OCI-LY1 (cell line): Measurements from ENCODE around the gene TRPM6.

Experiments
- CTCF ChIP-seq: fragments of 200-600 bp; sonication (generic), shearing (Covaris generic); IDR thresholded peaks from 2 replicates; pipeline ENCODE4 v1.5.1; 2017; ENCODE audit warnings: mild to moderate bottlenecking, antibody characterized with exemption, low read length, moderate library complexity, mixed read lengths
- EZH2 ChIP-seq: fragments of 200-600 bp; sonication (generic), shearing (Covaris generic); IDR thresholded peaks from 2 replicates; pipeline ENCODE4 v1.8.0; 2017; ENCODE audit warnings: borderline replicate concordance, mixed run types, mild to moderate bottlenecking, antibody characterized with exemption, low read length, moderate library complexity, mixed read lengths

GRCh38 chr9:74856989-74857388 is 30.7 kb downstream of the TRPM6 start:
- TF ChIP-seq CTCF: no peak
- no peak for TF ChIP-seq EZH2
